SIG-M5 (cell line): ENCODE results near the gene OSBP2.

Experiments used
- DNase-seq: peaks from one replicate; lab custom pipeline; 2025; lab: John Stamatoyannopoulos, UW

OSBP2 gene

GRCh38 chr22:30943368-30943767 lies 248.7 kb downstream of the OSBP2 start:
- DNase-seq: no peak

- DNase-seq: no peak
Measured at GRCh38 chr22:30944986-30945385, 250.3 kb downstream of the OSBP2 start.

GRCh38 chr22:30945653-30946052 lies 251.0 kb downstream of the OSBP2 start:
- DNase-seq: no peak

- no peak for DNase-seq
Measured at GRCh38 chr22:30946354-30946753, 251.7 kb downstream of the OSBP2 start.

GRCh38 chr22:30947173-30947815 lies 252.6 kb downstream of the OSBP2 start:
- no peak for DNase-seq

GRCh38 chr22:30947816-30948454 lies 253.3 kb downstream of the OSBP2 start:
- DNase-seq: no peak

GRCh38 chr22:30948930-30949342 lies 254.3 kb downstream of the OSBP2 start:
- no peak for DNase-seq

- DNase-seq: no peak
Measured at GRCh38 chr22:30949934-30950660, 255.4 kb downstream of the OSBP2 start.

- DNase-seq: no peak
Measured at GRCh38 chr22:30953206-30953605, 258.5 kb downstream of the OSBP2 start.

- no peak for DNase-seq
Measured at GRCh38 chr22:30955153-30955552, 260.5 kb downstream of the OSBP2 start.
